Measurements from ENCODE around the gene EPC1.

- TF ChIP-seq EZH2phosphoT487 (IDR thresholded peaks at IDR 0.05; ENCODE audit: borderline replicate concordance, low read depth, low read length): no peak
- no peak for TF ChIP-seq CTCF (conservative IDR thresholded peaks at IDR 0.05; ENCODE audit: low read length)
Observed at GRCh38 chr10:32384171-32384570, 37.2 kb upstream of the EPC1 start.

All from OCI-LY7 (cell line).